Loucy (cell line): ENCODE data around the gene HEMGN.
A peak's percentile ranks its signal among the peaks of the same experiment; 100 is the strongest.
"Not testable (repeated sequence)": the region's sequence is repeated elsewhere in the genome, so short reads cannot be mapped to it uniquely, and the experiment has no call there.

Experiments
- H2AFZ ChIP-seq: fragments of 200-600 bp; sonication (generic); 2 replicates; pipeline ENCODE4 v1.6.0; 2016; ENCODE audit warnings: antibody characterized with exemption, mild to moderate bottlenecking, low read length, moderate library complexity
- H3F3A ChIP-seq: fragments of 200-600 bp; 2 replicates; pipeline ENCODE4 v1.6.0; 2016; ENCODE audit warnings: antibody characterized with exemption, low read depth, mild to moderate bottlenecking
- H3K27me3 ChIP-seq: fragments of 200-600 bp; sonication (generic); 2 replicates; pipeline ENCODE4 v1.6.1; 2014; ENCODE audit warnings: low read length, mild to moderate bottlenecking; ENCODE audit not compliant: insufficient read depth, poor library complexity, severe bottlenecking
- H3K36me3 ChIP-seq: fragments of 200-600 bp; sonication (generic); 2 replicates; pipeline ENCODE4 v1.6.1; 2016; ENCODE audit warnings: low read length; ENCODE audit not compliant: insufficient read depth
- H3K4me1 ChIP-seq: fragments of 200-600 bp; sonication (generic); 2 replicates; pipeline ENCODE4 v1.5.1; 2014; ENCODE audit warnings: low read length, mild to moderate bottlenecking; ENCODE audit not compliant: insufficient read depth, poor library complexity, severe bottlenecking
- H3K4me2 ChIP-seq: fragments of 200-600 bp; sonication (generic); 2 replicates; pipeline ENCODE4 v1.6.0; 2014; ENCODE audit warnings: antibody characterized with exemption, low read length, low read depth, mild to moderate bottlenecking; ENCODE audit not compliant: poor library complexity, severe bottlenecking
- H3K4me3 ChIP-seq: fragments of 200-600 bp; sonication (generic); 2 replicates; pipeline ENCODE4 v1.5.1; 2014; ENCODE audit warnings: low read length, mild to moderate bottlenecking, mixed read lengths; ENCODE audit not compliant: poor library complexity, severe bottlenecking
- H3K79me2 ChIP-seq: fragments of 200-600 bp; sonication (generic); 2 replicates; pipeline ENCODE4 v1.6.1; 2014; ENCODE audit warnings: low read length; ENCODE audit not compliant: insufficient read depth
- H3K9ac ChIP-seq: fragments of 200-600 bp; sonication (generic); 2 replicates; pipeline ENCODE4 v1.6.0; 2014; ENCODE audit warnings: mild to moderate bottlenecking, low read depth, low read length, moderate library complexity; ENCODE audit not compliant: poor library complexity, severe bottlenecking
- H3K9me2 ChIP-seq: fragments of 200-600 bp; sonication (generic); replicated peaks from 2 replicates; pipeline ENCODE4 v1.6.1; 2016; ENCODE audit warnings: low read depth, low read length, mixed read lengths
- H3K9me3 ChIP-seq: fragments of 200-600 bp; sonication (generic); 2 replicates; pipeline ENCODE4 v1.6.1; 2014; ENCODE audit warnings: mild to moderate bottlenecking, antibody characterized with exemption, low read length, low read depth; ENCODE audit not compliant: insufficient read depth
- H4K20me1 ChIP-seq: fragments of 200-600 bp; sonication (generic); 2 replicates; pipeline ENCODE4 v1.6.0; 2014; ENCODE audit warnings: antibody characterized with exemption, low read length, mild to moderate bottlenecking; ENCODE audit not compliant: insufficient read depth, poor library complexity, severe bottlenecking
- CTCF ChIP-seq: fragments of 200-600 bp; sonication (generic); conservative IDR thresholded peaks from 2 replicates; pipeline ENCODE4 v1.5.1; 2014; ENCODE audit warnings: mild to moderate bottlenecking, antibody characterized with exemption, low read length
- EZH2phosphoT487 ChIP-seq: fragments of 200-600 bp; IDR thresholded peaks from 2 replicates; pipeline ENCODE4 v1.6.1; 2018; ENCODE audit warnings: antibody characterized with exemption, mild to moderate bottlenecking, moderate library complexity, borderline replicate concordance

HEMGN gene

DNA sequence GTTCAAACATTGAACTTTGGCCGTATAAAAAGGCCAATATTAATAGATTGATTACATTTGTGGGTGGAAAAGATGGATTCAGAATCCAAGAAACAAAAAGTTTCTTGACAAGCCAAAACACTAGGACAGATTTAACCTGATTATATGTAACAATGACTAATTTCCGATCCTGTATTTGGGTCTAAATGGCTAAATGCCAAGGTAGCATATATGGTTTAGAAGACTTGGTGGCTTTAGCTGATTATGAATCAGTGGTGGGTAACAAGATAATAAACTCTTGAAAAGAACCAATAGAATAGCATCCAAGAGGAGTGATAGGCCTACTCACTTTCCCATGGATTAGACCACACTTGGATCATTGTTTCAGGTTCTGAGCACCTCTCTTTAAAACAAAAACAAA lies 23.4 kb upstream of the HEMGN start:
- Histone ChIP-seq H4K20me1 (no peaks in the 10 kb centered on the region), H3K27me3 (no peaks in the 10 kb centered on the region), H2AFZ (no peak overlapping the region), H3F3A (no peaks in the 10 kb centered on the region), H3K9ac (no peak overlapping the region), H3K4me3 (no peak overlapping the region), H3K36me3 (no peaks in the 10 kb centered on the region), H3K79me2 (no peaks in the 10 kb centered on the region), H3K9me3 (no peaks in the 10 kb centered on the region), H3K9me2 (no peaks in the 10 kb centered on the region), H3K4me1 (peaks cover 23% of the 10 kb centered on the region), H3K4me2 (no peak overlapping the region)
- TF ChIP-seq EZH2phosphoT487, result no peak

- H2AFZ ChIP-seq, H3K4me3 ChIP-seq, H3K36me3 ChIP-seq, H3K9me3 ChIP-seq, H3K79me2 ChIP-seq, H3K4me2 ChIP-seq, H3K27me3 ChIP-seq, H3K9me2 ChIP-seq, H3F3A ChIP-seq, H4K20me1 ChIP-seq, H3K9ac ChIP-seq: not testable (repeated sequence)
- H3K4me1 ChIP-seq, result peaks cover 23% of the 10 kb centered on the region
These were observed 22.8 kb upstream of the HEMGN start for GRCh38 chr9:97960678-97961328.

DNA sequence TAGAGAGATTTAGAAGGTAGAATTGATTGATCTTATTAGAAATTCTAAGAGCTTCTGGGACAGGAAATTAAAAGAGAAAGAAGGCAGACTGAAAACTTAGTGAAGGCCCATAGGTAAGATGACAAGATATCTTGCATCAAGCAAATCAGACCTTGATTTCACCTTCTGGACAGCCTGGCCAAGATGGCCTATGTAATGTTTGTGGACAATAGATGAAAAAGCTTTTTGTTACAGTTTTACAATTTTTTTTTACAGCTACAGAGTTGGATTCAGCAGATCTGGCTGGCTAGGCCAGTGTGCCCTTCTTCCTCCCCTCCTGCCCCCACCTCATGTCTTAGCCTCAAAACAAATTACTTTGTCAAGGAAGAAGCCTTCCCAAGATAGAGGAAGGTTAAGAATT lies 21.6 kb upstream of the HEMGN start:
- H3K4me3 ChIP-seq, result no peak overlapping the region
- peaks cover 24% of the 10 kb centered on the region for H3K4me1 ChIP-seq
- H3K27me3 ChIP-seq, result no peaks in the 10 kb centered on the region
- H2AFZ ChIP-seq, result 0 out of 2 replicates have a peak overlapping the region, but pooled peaks have one; percentile 14
- no peak overlapping the region for H3K4me2 ChIP-seq
- no peaks in the 10 kb centered on the region for H3K9me3 ChIP-seq
- no peaks in the 10 kb centered on the region for H3K36me3 ChIP-seq
- H3K9ac ChIP-seq, result no peak overlapping the region
- no peaks in the 10 kb centered on the region for H3K79me2 ChIP-seq
- no peaks in the 10 kb centered on the region for H3F3A ChIP-seq
- no peaks in the 10 kb centered on the region for H4K20me1 ChIP-seq
- TF ChIP-seq EZH2phosphoT487 (no peak), CTCF (no peak)
- no peaks in the 10 kb centered on the region for H3K9me2 ChIP-seq

GRCh38 chr9:97958812-97959511 lies 21.0 kb upstream of the HEMGN start:
- peaks cover 24% of the 10 kb centered on the region for H3K4me1 ChIP-seq
- no peaks in the 10 kb centered on the region for H3K27me3 ChIP-seq
- no peaks in the 10 kb centered on the region for H3K9me2 ChIP-seq
- no peak overlapping the region for H3K4me2 ChIP-seq
- H3K9ac ChIP-seq, result no peak overlapping the region
- no peaks in the 10 kb centered on the region for H3K9me3 ChIP-seq
- no peaks in the 10 kb centered on the region for H3K36me3 ChIP-seq
- no peaks in the 10 kb centered on the region for H4K20me1 ChIP-seq
- TF ChIP-seq CTCF (no peak), EZH2phosphoT487 (no peak)
- H2AFZ ChIP-seq, result peak overlapping the region; percentile 14
- no peaks in the 10 kb centered on the region for H3K79me2 ChIP-seq
- no peak overlapping the region for H3K4me3 ChIP-seq
- no peaks in the 10 kb centered on the region for H3F3A ChIP-seq
